Measurements from ENCODE around the gene KCTD19. TPM values are rescaled to one million over a fixed set of nuclear protein-coding genes. Genes with fewer than 3 reads are reported as not detected.
A peak's percentile ranks its signal among the peaks of the same experiment; 100 is the strongest.

KCTD19 gene
- total and polyA plus RNA-seq, 5 donors from 2014 or later, result not detected

DNA sequence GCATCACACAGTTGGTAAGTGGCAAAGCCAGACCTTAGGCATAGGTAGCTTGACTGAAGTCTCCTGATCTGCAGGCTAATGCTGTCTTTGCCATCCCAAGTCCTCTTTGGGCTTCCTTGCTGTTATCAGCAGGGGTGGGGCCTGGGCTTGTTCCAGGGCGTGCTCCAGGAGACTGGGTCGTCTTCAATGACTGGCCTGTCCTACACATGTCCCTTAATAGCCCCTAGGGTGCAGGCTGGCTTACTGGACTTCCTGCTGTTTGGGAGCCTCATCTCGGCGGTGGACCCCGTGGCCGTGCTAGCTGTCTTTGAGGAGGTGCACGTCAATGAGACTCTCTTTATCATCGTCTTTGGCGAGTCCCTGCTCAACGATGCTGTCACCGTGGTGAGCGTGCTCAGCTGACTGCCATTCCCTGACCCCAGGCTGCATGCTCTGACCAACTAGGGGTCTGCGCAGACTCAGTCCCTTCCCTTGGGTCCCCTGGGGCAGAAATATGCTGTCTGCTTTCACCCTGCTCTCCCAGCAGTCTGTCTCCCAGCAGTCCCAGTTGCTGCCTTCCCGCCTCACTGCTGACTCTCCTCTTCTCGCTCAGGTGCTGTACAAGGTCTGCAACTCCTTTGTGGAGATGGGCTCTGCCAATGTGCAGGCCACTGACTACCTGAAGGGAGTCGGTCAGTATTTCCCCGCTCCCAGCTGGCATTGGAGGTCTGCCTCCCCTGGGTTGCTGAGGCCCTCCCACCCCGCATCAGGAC is 71.6 kb downstream of the KCTD19 start:
- H3K27me3 Mint-ChIP-seq, result peaks cover 14% of the 10 kb centered on the region
- H3K36me3 Mint-ChIP-seq, result no peaks in the 10 kb centered on the region
- no peak overlapping the region for H3K27ac Mint-ChIP-seq
- no peaks in the 10 kb centered on the region for H3K9me3 ChIP-seq (ENCODE audit: control insufficient read depth in 2 of 2, low read length in 2 of 2)
- no peaks in the 10 kb centered on the region for H3K9me3 Mint-ChIP-seq
- H3K4me3 ChIP-seq (ENCODE audit: low read depth, low read length), result no peak overlapping the region
- ATAC-seq (ENCODE audit: low read depth in 2 of 2) (no peak), DNase-seq (no peak)
- H3K27me3 ChIP-seq (ENCODE audit: control insufficient read depth, insufficient read depth, low read length), result peaks cover 6% of the 10 kb centered on the region
- no peak overlapping the region for H3K4me3 Mint-ChIP-seq
- H3K4me1 Mint-ChIP-seq, result peaks cover 0 to 1% (median under 1%) of the 10 kb centered on the region in 4 donors
- H3K27ac ChIP-seq (ENCODE audit: insufficient read depth, low read length, poor library complexity, severe bottlenecking), result no peak overlapping the region
- H3K4me1 ChIP-seq (ENCODE audit: control insufficient read depth, insufficient read depth, low read length, poor library complexity, severe bottlenecking), result no peaks in the 10 kb centered on the region
- no peaks in the 10 kb centered on the region for H3K36me3 ChIP-seq (ENCODE audit: control insufficient read depth, insufficient read depth, low read length)

DNA sequence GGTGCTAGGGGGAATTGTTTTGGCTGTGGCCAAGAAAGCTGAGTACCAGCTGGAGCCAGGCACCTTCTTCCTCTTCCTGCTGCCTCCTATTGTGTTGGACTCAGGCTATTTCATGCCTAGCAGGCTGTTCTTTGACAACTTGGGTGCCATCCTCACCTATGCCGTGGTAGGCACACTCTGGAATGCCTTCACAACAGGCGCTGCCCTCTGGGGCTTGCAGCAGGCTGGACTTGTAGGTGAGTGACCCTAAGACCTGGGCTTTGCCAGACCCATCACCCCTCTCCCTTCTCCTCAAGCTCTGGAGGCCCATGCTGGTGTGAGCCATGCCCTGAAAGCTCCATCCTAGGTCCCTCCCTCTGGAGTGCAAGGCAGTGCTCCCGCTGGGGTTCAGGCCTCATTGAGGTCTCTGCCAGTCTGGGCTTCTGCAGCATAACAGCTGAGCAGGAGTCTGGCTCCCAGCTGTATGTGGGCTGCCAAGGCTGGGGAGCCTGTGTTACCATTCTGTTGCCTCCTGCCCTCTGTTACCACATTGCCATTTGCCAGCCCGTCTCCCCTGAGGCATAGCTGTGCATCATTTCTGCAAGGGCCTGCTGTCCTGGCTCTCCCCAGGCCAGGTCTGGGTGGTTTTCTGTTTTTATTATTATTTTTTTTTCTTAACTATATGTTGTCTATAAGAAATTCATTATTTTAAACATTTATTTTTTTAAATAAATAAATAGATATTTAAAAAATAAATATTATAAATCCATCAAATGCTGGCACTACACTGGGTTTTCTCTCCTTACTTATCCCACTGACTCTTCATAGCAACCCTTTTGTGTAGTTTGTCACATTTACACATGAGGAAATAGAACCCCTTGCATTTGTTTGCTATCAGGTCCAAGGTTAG is 73.7 kb downstream of the KCTD19 start:
- Histone ChIP-seq H3K4me1 (ENCODE audit: control insufficient read depth, insufficient read depth, low read length, poor library complexity, severe bottlenecking) (peaks cover 15% of the 10 kb centered on the region), H3K27me3 (ENCODE audit: control insufficient read depth, insufficient read depth, low read length) (peaks cover 13% of the 10 kb centered on the region), H3K27ac (ENCODE audit: insufficient read depth, low read length, poor library complexity, severe bottlenecking) (no peak overlapping the region), H3K4me3 (ENCODE audit: low read depth, low read length) (no peak overlapping the region), H3K36me3 (ENCODE audit: control insufficient read depth, insufficient read depth, low read length) (no peaks in the 10 kb centered on the region), H3K9me3 (ENCODE audit: control insufficient read depth in 2 of 2, low read length in 2 of 2) (no peaks in the 10 kb centered on the region)
- Mint-ChIP-seq H3K9me3 (no peaks in the 10 kb centered on the region), H3K36me3 (no peaks in the 10 kb centered on the region), H3K27me3 (peaks cover 25% of the 10 kb centered on the region), H3K27ac (peak overlapping the region in 1 of 3 donors; percentile 60), H3K4me1 (peaks cover 0 to 18% (median 11%) of the 10 kb centered on the region in 4 donors), H3K4me3 (peak overlapping the region in 1 of 4 donors; percentile 71)
- DNase-seq (no peak), ATAC-seq (ENCODE audit: low read depth in 2 of 2) (no peak)

DNA sequence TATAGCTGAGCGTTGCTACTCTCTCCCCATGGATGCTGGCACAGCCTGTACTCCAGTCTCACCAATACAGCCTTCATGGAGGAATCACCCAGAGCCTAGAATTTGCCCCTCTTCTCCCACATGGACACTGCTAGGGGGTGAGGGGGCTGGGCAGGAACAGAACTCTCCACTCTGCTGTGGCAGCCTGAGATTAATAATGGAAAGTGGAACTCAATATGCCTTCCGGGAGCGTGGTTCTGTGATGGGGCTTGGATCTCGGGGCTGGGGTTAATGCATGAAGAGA is 76.6 kb downstream of the KCTD19 start:
- ATAC-seq (ENCODE audit: low read depth in 2 of 2) (no peak), DNase-seq (no peak)
- Histone ChIP-seq H3K4me1 (ENCODE audit: control insufficient read depth, insufficient read depth, low read length, poor library complexity, severe bottlenecking) (peaks cover 41% of the 10 kb centered on the region), H3K36me3 (ENCODE audit: control insufficient read depth, insufficient read depth, low read length) (no peaks in the 10 kb centered on the region), H3K9me3 (ENCODE audit: control insufficient read depth in 2 of 2, low read length in 2 of 2) (no peaks in the 10 kb centered on the region), H3K27me3 (ENCODE audit: control insufficient read depth, insufficient read depth, low read length) (peaks cover 13% of the 10 kb centered on the region), H3K27ac (ENCODE audit: insufficient read depth, low read length, poor library complexity, severe bottlenecking) (no peak overlapping the region), H3K4me3 (ENCODE audit: low read depth, low read length) (no peak overlapping the region)
- Mint-ChIP-seq H3K9me3 (no peaks in the 10 kb centered on the region), H3K27me3 (peaks cover 31% of the 10 kb centered on the region), H3K4me3 (peak overlapping the region; percentile 74 to 95 (median 87)), H3K4me1 (peaks cover 0 to 40% (median 24%) of the 10 kb centered on the region in 4 donors), H3K36me3 (no peaks in the 10 kb centered on the region), H3K27ac (peak overlapping the region in 2 of 3 donors; percentile 48 to 82)

DNA sequence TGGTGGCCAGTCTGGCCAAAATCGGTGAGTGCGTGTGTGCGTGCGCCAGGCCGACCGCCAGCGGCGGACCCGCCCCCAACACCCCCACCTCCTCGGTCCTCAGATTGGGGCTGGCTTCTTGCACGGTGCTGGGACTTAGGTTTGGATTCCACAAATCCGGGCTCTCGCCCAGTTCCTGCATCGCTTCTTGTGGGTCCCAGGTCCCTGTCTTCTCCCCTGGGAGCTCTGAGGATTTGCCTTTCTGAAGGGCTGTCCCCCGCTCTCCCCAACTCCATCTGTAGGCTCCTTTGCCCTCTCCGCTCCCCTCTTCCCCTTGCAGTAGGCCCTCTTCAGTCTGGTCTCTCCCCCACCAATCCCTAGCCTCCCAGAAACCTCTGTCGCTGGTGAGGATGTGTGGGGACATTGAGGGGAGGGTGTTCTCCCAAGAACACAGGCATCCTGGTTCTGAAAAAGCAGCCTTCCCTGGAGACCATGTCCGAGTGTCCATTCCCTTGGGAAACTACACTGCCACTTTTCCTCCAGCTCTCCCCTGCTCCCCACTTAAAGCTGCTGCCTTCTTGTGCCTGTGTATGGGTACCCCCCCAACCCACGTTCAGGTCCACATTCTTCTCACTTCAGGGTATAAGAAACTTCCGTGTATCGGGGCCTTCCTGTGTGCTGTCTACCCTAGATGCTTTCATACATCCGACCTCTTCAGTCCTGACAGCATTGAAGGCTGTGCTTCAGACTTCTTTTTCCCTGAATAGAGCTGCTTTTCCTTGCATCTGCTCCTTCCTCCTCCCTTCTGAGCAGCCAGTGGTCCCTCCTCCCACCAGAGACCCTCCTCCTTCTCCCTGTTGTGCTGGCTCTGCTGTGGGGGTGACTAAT is 77.1 kb downstream of the KCTD19 start:
- no peaks in the 10 kb centered on the region for H3K36me3 Mint-ChIP-seq
- H3K4me1 Mint-ChIP-seq, result peaks cover 2 to 46% (median 29%) of the 10 kb centered on the region in 4 donors
- DNase-seq (no peak), ATAC-seq (ENCODE audit: low read depth in 2 of 2) (no peak)
- Histone ChIP-seq H3K4me3 (ENCODE audit: low read depth, low read length) (no peak overlapping the region), H3K27me3 (ENCODE audit: control insufficient read depth, insufficient read depth, low read length) (peaks cover 13% of the 10 kb centered on the region), H3K27ac (ENCODE audit: insufficient read depth, low read length, poor library complexity, severe bottlenecking) (no peak overlapping the region), H3K9me3 (ENCODE audit: control insufficient read depth in 2 of 2, low read length in 2 of 2) (no peaks in the 10 kb centered on the region), H3K36me3 (ENCODE audit: control insufficient read depth, insufficient read depth, low read length) (no peaks in the 10 kb centered on the region), H3K4me1 (ENCODE audit: control insufficient read depth, insufficient read depth, low read length, poor library complexity, severe bottlenecking) (peaks cover 47% of the 10 kb centered on the region)
- peak overlapping the region in 2 of 3 donors; percentile 48 to 82 for H3K27ac Mint-ChIP-seq
- H3K27me3 Mint-ChIP-seq, result peaks cover 31% of the 10 kb centered on the region
- H3K4me3 Mint-ChIP-seq, result peak overlapping the region; percentile 74 to 95 (median 87)
- no peaks in the 10 kb centered on the region for H3K9me3 Mint-ChIP-seq

DNA sequence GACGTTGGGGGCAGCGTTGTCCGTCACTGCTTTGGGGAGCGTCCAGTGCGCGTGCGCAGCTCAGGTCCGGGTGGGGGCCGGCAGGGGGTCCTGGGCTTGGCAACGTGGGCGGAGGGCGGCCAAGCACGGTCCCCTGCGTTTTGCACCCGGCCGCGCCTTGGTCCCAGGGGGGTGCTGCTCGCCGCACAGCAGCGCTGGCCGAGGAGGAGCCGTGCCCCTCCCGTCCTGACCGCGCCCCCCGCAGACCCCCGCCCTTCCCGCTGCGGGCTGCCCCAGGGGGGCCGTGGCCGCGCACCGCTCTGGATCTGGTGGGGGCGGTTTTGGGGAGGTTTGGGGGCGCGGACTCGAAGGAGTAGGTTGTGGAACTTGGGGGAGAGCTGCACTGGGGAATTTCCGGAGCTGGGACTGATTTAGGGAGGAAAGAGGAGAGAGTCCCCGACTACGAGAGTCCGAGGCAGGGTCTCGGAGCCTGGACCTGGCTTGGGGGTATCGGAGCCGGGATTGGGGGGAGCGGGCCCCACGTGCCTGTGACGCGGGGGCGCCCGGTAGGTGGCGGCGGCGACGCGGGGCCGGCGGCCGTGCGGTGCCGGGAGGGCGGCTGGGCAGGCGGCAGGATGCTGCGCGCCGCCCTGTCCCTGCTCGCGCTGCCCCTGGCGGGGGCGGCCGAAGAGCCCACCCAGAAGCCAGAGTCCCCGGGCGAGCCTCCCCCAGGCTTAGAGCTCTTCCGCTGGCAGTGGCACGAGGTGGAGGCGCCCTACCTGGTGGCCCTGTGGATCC is 78.0 kb downstream of the KCTD19 start, which contains the start of gene SLC9A5:
Gene SLC9A5 (plus strand): TSS at position 579 of the 777 bp plus-strand sequence. CDS start 36 bp downstream, at position 615.
- DNase-seq (peak in 2 of 3 donors; percentile 27 to 32), ATAC-seq (ENCODE audit: low read depth in 2 of 2) (no peak)
- H3K27me3 ChIP-seq (ENCODE audit: control insufficient read depth, insufficient read depth, low read length), result peaks cover 13% of the 10 kb centered on the region
- H3K4me1 Mint-ChIP-seq, result peaks cover 5 to 54% (median 31%) of the 10 kb centered on the region in 4 donors
- peak within 1 kb of the TSS; percentile 89 to 96 (median 94) for H3K4me3 Mint-ChIP-seq
- no peaks in the 10 kb centered on the region for H3K36me3 Mint-ChIP-seq
- no peaks in the 10 kb centered on the region for H3K36me3 ChIP-seq (ENCODE audit: control insufficient read depth, insufficient read depth, low read length)
- no peaks in the 10 kb centered on the region for H3K9me3 Mint-ChIP-seq
- H3K4me3 ChIP-seq (ENCODE audit: low read depth, low read length), result peak within 1 kb of the TSS; percentile 72
- H3K27me3 Mint-ChIP-seq, result peaks cover 31% of the 10 kb centered on the region
- H3K27ac ChIP-seq (ENCODE audit: insufficient read depth, low read length, poor library complexity, severe bottlenecking), result peak within 1 kb of the TSS; percentile 68
- peak within 1 kb of the TSS in 2 of 3 donors; percentile 85 to 93 for H3K27ac Mint-ChIP-seq
- H3K4me1 ChIP-seq (ENCODE audit: control insufficient read depth, insufficient read depth, low read length, poor library complexity, severe bottlenecking), result peaks cover 55% of the 10 kb centered on the region
- H3K9me3 ChIP-seq (ENCODE audit: control insufficient read depth in 2 of 2, low read length in 2 of 2), result no peaks in the 10 kb centered on the region

DNA sequence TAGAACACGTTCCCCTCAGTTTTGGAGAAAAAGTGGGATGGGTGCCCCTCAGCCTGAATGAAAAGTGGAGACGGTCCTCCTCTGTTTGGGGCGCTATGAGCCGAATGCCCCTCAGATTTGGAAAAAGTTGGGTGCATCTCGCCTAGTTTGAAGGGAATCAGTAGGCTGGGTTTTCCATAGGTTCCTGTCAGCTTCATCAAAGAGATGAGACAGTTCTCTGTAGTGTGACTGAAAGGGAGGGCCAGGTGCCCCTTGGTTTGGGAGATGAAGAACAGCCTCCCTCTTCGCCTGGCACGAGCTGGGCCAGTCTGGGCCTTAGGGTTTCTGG is 78.5 kb downstream of the KCTD19 start:
- H3K36me3 ChIP-seq (ENCODE audit: control insufficient read depth, insufficient read depth, low read length), result no peaks in the 10 kb centered on the region
- Mint-ChIP-seq H3K4me1 (peaks cover 5 to 55% (median 31%) of the 10 kb centered on the region in 4 donors), H3K27me3 (peaks cover 31% of the 10 kb centered on the region), H3K9me3 (no peaks in the 10 kb centered on the region), H3K27ac (peak overlapping the region in 2 of 3 donors; percentile 85 to 93), H3K36me3 (no peaks in the 10 kb centered on the region), H3K4me3 (peak overlapping the region; percentile 89 to 96 (median 91))
- no peak for ATAC-seq (ENCODE audit: low read depth in 2 of 2)
- peaks cover 56% of the 10 kb centered on the region for H3K4me1 ChIP-seq (ENCODE audit: control insufficient read depth, insufficient read depth, low read length, poor library complexity, severe bottlenecking)
- no peaks in the 10 kb centered on the region for H3K9me3 ChIP-seq (ENCODE audit: control insufficient read depth in 2 of 2, low read length in 2 of 2)
- H3K27me3 ChIP-seq (ENCODE audit: control insufficient read depth, insufficient read depth, low read length), result peaks cover 13% of the 10 kb centered on the region
- H3K4me3 ChIP-seq (ENCODE audit: low read depth, low read length), result peak overlapping the region; percentile 72
- peak overlapping the region; percentile 68 for H3K27ac ChIP-seq (ENCODE audit: insufficient read depth, low read length, poor library complexity, severe bottlenecking)
- peak in 1 of 3 donors; percentile 24 for DNase-seq
